CD4-positive, alpha-beta T cell (primary cell): ENCODE results near the gene PBXIP1. TPM values are rescaled to one million over a fixed set of nuclear protein-coding genes. Genes with fewer than 3 reads are reported as not detected.

Experiments used
- ATAC-seq: fragments of 200-7000 bp; cut with Tn5 transposase; one replicate; pipeline ENCODE4 v1.10.0; 2022; ENCODE audit warnings: mild to moderate bottlenecking; ENCODE audit not compliant: poor library complexity
- CTCF ChIA-PET: fragments of 350-600 bp; sonication (Branson Sonifier 250); formaldehyde crosslinking; loops from one replicate; lab custom pipeline; 2021; ENCODE audit warnings: antibody characterized with exemption, inconsistent platforms; lab: Charles Lee
- POLR2A ChIA-PET: fragments of 350-600 bp; sonication (Branson Sonifier 250); formaldehyde crosslinking; loops from one replicate; lab custom pipeline; 2021; ENCODE audit warnings: antibody characterized with exemption, inconsistent platforms; lab: Charles Lee
- DNase-seq, 14 experiments: peaks; one replicate each; pipeline ENCODE4 v3.0.0-alpha.2; 2013 to 2020; ENCODE audit warnings: mixed read lengths in 2 of 14
- H3K27ac ChIP-seq, 2 donors: one replicate each; pipeline versions ENCODE4 v1.5.1 to v1.7.0; 2013; ENCODE audit warnings: low read length in 2 of 2, low read depth in 1 of 2, mild to moderate bottlenecking in 1 of 2
- H3K27me3 ChIP-seq, 2 experiments: 1 replicate in 1 of 2; 2 replicates in 1 of 2; pipeline versions ENCODE4 v1.6.1 to v1.7.0; 2013; ENCODE audit warnings: low read length in 2 of 2, control low read depth in 1 of 2, mild to moderate bottlenecking in 1 of 2, moderate library complexity in 1 of 2; ENCODE audit not compliant: insufficient read depth in 2 of 2, control insufficient read depth in 1 of 2
- H3K36me3 ChIP-seq: one replicate; pipeline ENCODE4 v1.6.1; 2013; ENCODE audit warnings: low read length, control low read depth; ENCODE audit not compliant: insufficient read depth
- H3K4me1 ChIP-seq: one replicate; pipeline ENCODE4 v1.6.1; 2013; ENCODE audit warnings: low read length, control low read depth; ENCODE audit not compliant: insufficient read depth
- H3K4me3 ChIP-seq: one replicate; pipeline ENCODE4 v1.5.1; 2013; ENCODE audit warnings: mild to moderate bottlenecking, low read length, moderate library complexity
- H3K9me3 ChIP-seq, 2 experiments: 1 replicate in 1 of 2; 2 replicates in 1 of 2; pipeline versions ENCODE4 v1.6.1 to v1.7.0; 2013; ENCODE audit warnings: low read length in 2 of 2, mild to moderate bottlenecking in 2 of 2, control low read depth in 1 of 2, moderate library complexity in 1 of 2; ENCODE audit not compliant: control insufficient read depth in 1 of 2, insufficient read depth in 1 of 2
- H3K27ac Mint-ChIP-seq: one replicate; pipeline ENCODE4 v1.8.0; 2020; ENCODE audit warnings: mixed read lengths
- H3K27me3 Mint-ChIP-seq: one replicate; pipeline ENCODE4 v1.8.0; 2021; ENCODE audit warnings: mixed read lengths
- H3K36me3 Mint-ChIP-seq: one replicate; pipeline ENCODE4 v1.8.0; 2021; ENCODE audit warnings: low read depth, mixed read lengths
- H3K4me1 Mint-ChIP-seq: one replicate; pipeline ENCODE4 v1.8.0; 2021; ENCODE audit warnings: low read depth, mixed read lengths
- H3K4me3 Mint-ChIP-seq: one replicate; pipeline ENCODE4 v1.8.0; 2020; ENCODE audit warnings: mild to moderate bottlenecking, mixed read lengths
- H3K9me3 Mint-ChIP-seq: one replicate; pipeline ENCODE4 v1.8.0; 2020; ENCODE audit warnings: mixed read lengths
- CTCF ChIP-seq: fragments of 200-600 bp; IDR thresholded peaks from one replicate; pipeline ENCODE4 v1.8.0; 2022; ENCODE audit warnings: antibody characterized with exemption, mild to moderate bottlenecking
- intact Hi-C, 2 experiments: fragments of 100-400 bp; cut with DNase I in 1 of 2; cut with micrococcal nuclease in 1 of 2; formaldehyde crosslinking; loops; one replicate each; pipeline versions ENCODE4 v1.15.1 to v1.9.0; 2023 to 2025; cut with DNase I, micrococcal nuclease
- total RNA-seq, 174 experiments: library from RNA in 2 of 174; stranded (reverse) in 2 of 174; gene quantifications; one replicate each; pipeline ENCODE4 v1.2.3 and lab custom pipeline; 2021 to 2026

The PBXIP1 gene
- total RNA-seq, 2 experiments from 2014 or later: 434 to 440 TPM

GRCh38 chr1:155004352-155005075 lies 48.6 kb upstream of the PBXIP1 start:
- peaks cover 81% of the 10 kb centered on the region for H3K4me1 ChIP-seq
- POLR2A ChIA-PET: interaction anchor here (0.9 to 10.2 kb wide), 3 partner anchors 8 to 68 kb away, joined by 4 to 189 read pairs (median 28); partner anchors contain the start of genes PBXIP1 and PMVK
- no peak for TF ChIP-seq CTCF
- peaks cover 3% of the 10 kb centered on the region for H3K36me3 ChIP-seq
- no peaks in the 10 kb centered on the region for H3K27me3 ChIP-seq
- H3K4me3 ChIP-seq: peak overlapping the region; percentile 73
- CTCF ChIA-PET: interaction anchor here (1.3 to 13.2 kb wide), 2 partner anchors 8 to 14 kb away, joined by 3 to 159 read pairs; no protein-coding TSS in a partner anchor
- no peaks in the 10 kb centered on the region for H3K9me3 Mint-ChIP-seq
- H3K27me3 Mint-ChIP-seq: no peaks in the 10 kb centered on the region
- no peaks in the 10 kb centered on the region for H3K9me3 ChIP-seq
- H3K27ac Mint-ChIP-seq: peak overlapping the region; percentile 80
- ATAC-seq (no peak), DNase-seq (no peak)
- H3K36me3 Mint-ChIP-seq: peaks cover 21% of the 10 kb centered on the region
- H3K4me3 Mint-ChIP-seq: peak overlapping the region; percentile 99
- peaks cover 62% of the 10 kb centered on the region for H3K4me1 Mint-ChIP-seq
- intact Hi-C loops: loop anchor here in 1 of 2 experiments (5.0 kb wide), 1 partner anchor 58 kb away; the partner anchor contains the start of gene EFNA4
- peak overlapping the region; percentile 66 to 77 for H3K27ac ChIP-seq

GRCh38 chr1:155003766-155004351 lies 48.0 kb upstream of the PBXIP1 start:
- Mint-ChIP-seq H3K36me3 (peaks cover 16% of the 10 kb centered on the region), H3K9me3 (no peaks in the 10 kb centered on the region), H3K4me1 (peaks cover 65% of the 10 kb centered on the region), H3K27me3 (no peaks in the 10 kb centered on the region), H3K27ac (peak overlapping the region; percentile 80), H3K4me3 (peak overlapping the region; percentile 99)
- H3K27ac ChIP-seq: peak overlapping the region; percentile 77 to 80
- DNase-seq: peak in 2 of 14 experiments; percentile 41 to 45
- intact Hi-C loops: loop anchor here in 1 of 2 experiments (5.0 kb wide), 1 partner anchor 58 kb away; the partner anchor contains the start of gene EFNA4
- H3K27me3 ChIP-seq: no peaks in the 10 kb centered on the region
- peaks cover 81% of the 10 kb centered on the region for H3K4me1 ChIP-seq
- CTCF ChIA-PET: interaction anchor here (1.3 to 13.2 kb wide), 2 partner anchors 8 to 15 kb away, joined by 3 to 159 read pairs; no protein-coding TSS in a partner anchor
- H3K4me3 ChIP-seq: peak overlapping the region; percentile 73
- no peaks in the 10 kb centered on the region for H3K9me3 ChIP-seq
- POLR2A ChIA-PET: interaction anchor here (0.9 to 10.2 kb wide), 4 partner anchors 9 to 68 kb away, joined by 4 to 189 read pairs (median 31); partner anchors contain the start of genes CKS1B, PBXIP1 and PMVK
- no peak for ATAC-seq
- TF ChIP-seq CTCF: no peak
- peaks cover 3% of the 10 kb centered on the region for H3K36me3 ChIP-seq

- H3K4me1 ChIP-seq: peaks cover 80% of the 10 kb centered on the region
- H3K4me3 ChIP-seq: peak overlapping the region; percentile 73
- ATAC-seq (no peak), DNase-seq (peak in 3 of 14 experiments; percentile 40 to 55 (median 45))
- Mint-ChIP-seq H3K9me3 (no peaks in the 10 kb centered on the region), H3K4me3 (peak overlapping the region; percentile 99), H3K27me3 (no peaks in the 10 kb centered on the region), H3K27ac (peak overlapping the region; percentile 80), H3K36me3 (peaks cover 15% of the 10 kb centered on the region), H3K4me1 (peaks cover 66% of the 10 kb centered on the region)
- intact Hi-C loops: loop anchor here in 1 of 2 experiments (5.0 kb wide), 1 partner anchor 59 kb away; the partner anchor contains the start of gene EFNA4
- no peaks in the 10 kb centered on the region for H3K27me3 ChIP-seq
- no peak for TF ChIP-seq CTCF
- H3K36me3 ChIP-seq: peaks cover 3% of the 10 kb centered on the region
- H3K9me3 ChIP-seq: no peaks in the 10 kb centered on the region
- H3K27ac ChIP-seq: peak overlapping the region; percentile 77 to 80
- ChIA-PET POLR2A (interaction anchor here (1.4 to 10.2 kb wide), 4 partner anchors 9 to 48 kb away, joined by 6 to 189 read pairs (median 31); partner anchors contain the start of genes CKS1B, PBXIP1 and PYGO2), CTCF (interaction anchor here (1.3 to 13.2 kb wide), 2 partner anchors 9 to 15 kb away, joined by 3 to 159 read pairs; no protein-coding TSS in a partner anchor)
Measured at GRCh38 chr1:155003227-155003765, 47.4 kb upstream of the PBXIP1 start.
